Measurements from ENCODE around the gene FAAP100.

Gene FAAP100

GRCh38 chr17:81578038-81578441 lies 25.9 kb upstream of the FAAP100 start:
- Mint-ChIP-seq H3K36me3 (ENCODE audit: low read depth) (peaks cover 72% of the 10 kb centered on the region), H3K27me3 (ENCODE audit: low read depth, poor library complexity) (peaks cover 6% of the 10 kb centered on the region), H3K4me1 (peaks cover 68% of the 10 kb centered on the region), H3K27ac (peak overlapping the region; percentile 80), H3K4me3 (no peak overlapping the region), H3K9me3 (no peaks in the 10 kb centered on the region)
- DNase-seq, result no peak
- no peak for TF ChIP-seq CTCF (IDR thresholded peaks at IDR 0.05)

GRCh38 chr17:81577278-81578000 lies 25.3 kb upstream of the FAAP100 start:
- Mint-ChIP-seq H3K36me3 (ENCODE audit: low read depth) (peaks cover 78% of the 10 kb centered on the region), H3K4me1 (peaks cover 68% of the 10 kb centered on the region), H3K9me3 (no peaks in the 10 kb centered on the region), H3K27ac (peak overlapping the region; percentile 80), H3K4me3 (no peak overlapping the region), H3K27me3 (ENCODE audit: low read depth, poor library complexity) (peaks cover 6% of the 10 kb centered on the region)
- DNase-seq, result no peak
- TF ChIP-seq CTCF (IDR thresholded peaks at IDR 0.05), result no peak

GRCh38 chr17:81576621-81577277 lies 24.6 kb upstream of the FAAP100 start:
- Mint-ChIP-seq H3K9me3 (no peaks in the 10 kb centered on the region), H3K27me3 (ENCODE audit: low read depth, poor library complexity) (peaks cover 6% of the 10 kb centered on the region), H3K27ac (peak overlapping the region; percentile 70), H3K4me3 (no peak overlapping the region), H3K36me3 (ENCODE audit: low read depth) (peaks cover 78% of the 10 kb centered on the region), H3K4me1 (peaks cover 61% of the 10 kb centered on the region)
- DNase-seq, result no peak
- no peak for TF ChIP-seq CTCF (IDR thresholded peaks at IDR 0.05)

- peaks cover 3% of the 10 kb centered on the region for H3K27me3 Mint-ChIP-seq (ENCODE audit: low read depth, poor library complexity)
- no peak for DNase-seq
- H3K36me3 Mint-ChIP-seq (ENCODE audit: low read depth), result peaks cover 78% of the 10 kb centered on the region
- no peak overlapping the region for H3K4me3 Mint-ChIP-seq
- H3K9me3 Mint-ChIP-seq, result no peaks in the 10 kb centered on the region
- no peak for TF ChIP-seq CTCF (IDR thresholded peaks at IDR 0.05)
- peaks cover 61% of the 10 kb centered on the region for H3K4me1 Mint-ChIP-seq
- H3K27ac Mint-ChIP-seq, result no peak overlapping the region
These were observed 23.7 kb upstream of the FAAP100 start for GRCh38 chr17:81575836-81576235.

GRCh38 chr17:81574643-81574956 lies 22.4 kb upstream of the FAAP100 start:
- Mint-ChIP-seq H3K27ac (peak overlapping the region; percentile 39), H3K4me1 (peaks cover 56% of the 10 kb centered on the region), H3K4me3 (no peak overlapping the region), H3K27me3 (ENCODE audit: low read depth, poor library complexity) (peaks cover 3% of the 10 kb centered on the region), H3K36me3 (ENCODE audit: low read depth) (peaks cover 70% of the 10 kb centered on the region), H3K9me3 (no peaks in the 10 kb centered on the region)
- DNase-seq, result no peak
- TF ChIP-seq CTCF (IDR thresholded peaks at IDR 0.05), result no peak

Measured in nephron progenitor cell (in vitro differentiated cells).